GM18909 (cell line): ENCODE data around the gene WNT10A.

Source experiments
- ATAC-seq: cut with Tn5 transposase; IDR thresholded peaks from one replicate; pipeline ENCODE4 v1.9.1; 2021; ENCODE audit warnings: mild to moderate bottlenecking; ENCODE audit not compliant: unreplicated experiment, poor library complexity

WNT10A gene

GRCh38 chr2:218891275-218892135 is 10.9 kb downstream of the WNT10A start:
- ATAC-seq = no peak

- peak; percentile 55 for ATAC-seq
Observed at GRCh38 chr2:218892693-218893348, 12.2 kb downstream of the WNT10A start.

- no peak for ATAC-seq
Observed at GRCh38 chr2:218893349-218894150, 12.9 kb downstream of the WNT10A start.

GRCh38 chr2:218894151-218894879 is 13.7 kb downstream of the WNT10A start:
- ATAC-seq = no peak

- no peak for ATAC-seq
Observed at GRCh38 chr2:218894880-218895157, 14.2 kb downstream of the WNT10A start.

- no peak for ATAC-seq
Observed at GRCh38 chr2:218895326-218895725, 14.7 kb downstream of the WNT10A start.

GRCh38 chr2:218895759-218896500 is 15.3 kb downstream of the WNT10A start:
- ATAC-seq = peak; percentile 22

GRCh38 chr2:218896501-218897393 is 16.1 kb downstream of the WNT10A start:
- peak; percentile 61 for ATAC-seq

- ATAC-seq = no peak
Observed at GRCh38 chr2:218897394-218898108, 16.9 kb downstream of the WNT10A start.

GRCh38 chr2:218898109-218898878 is 17.6 kb downstream of the WNT10A start:
- ATAC-seq = peak; percentile 38

GRCh38 chr2:218899147-218899546 is 18.5 kb downstream of the WNT10A start:
- ATAC-seq = no peak

- no peak for ATAC-seq
Observed at GRCh38 chr2:218902427-218902826, 21.8 kb downstream of the WNT10A start.

GRCh38 chr2:218904176-218904575 is 23.5 kb downstream of the WNT10A start:
- ATAC-seq = no peak

GRCh38 chr2:218908721-218909619 is 28.3 kb downstream of the WNT10A start:
- ATAC-seq = peak; percentile 95

GRCh38 chr2:218910741-218911140 is 30.1 kb downstream of the WNT10A start:
- ATAC-seq = no peak

GRCh38 chr2:218920504-218920903 is 39.9 kb downstream of the WNT10A start:
- no peak for ATAC-seq
